ENCODE results near the gene FBP2. TPM values are rescaled to one million over a fixed set of nuclear protein-coding genes. Genes with fewer than 3 reads are reported as not detected.
"Not testable (repeated sequence)": the region's sequence is repeated elsewhere in the genome, so short reads cannot be mapped to it uniquely, and the experiment has no call there.

Gene FBP2
- total RNA-seq, 1 donor, result not detected

GRCh38 chr9:94567271-94567670 is 26.4 kb downstream of the FBP2 start:
- Histone ChIP-seq H3K79me2 (ENCODE audit: insufficient read depth, low read length) (no peaks in the 10 kb centered on the region), H3K27ac (ENCODE audit: low read depth, low read length) (no peak overlapping the region), H3K27me3 (ENCODE audit: insufficient read depth, low read length) (peaks cover 3% of the 10 kb centered on the region), H2AFZ (ENCODE audit: low read length) (no peak overlapping the region), H3K4me1 (ENCODE audit: insufficient read depth, low read length) (no peaks in the 10 kb centered on the region), H3K9me3 (ENCODE audit: low read depth, low read length) (no peaks in the 10 kb centered on the region), H3K4me2 (ENCODE audit: insufficient read depth, low read length) (no peak overlapping the region), H3K4me3 (ENCODE audit: insufficient read depth, low read length) (no peak overlapping the region), H3K36me3 (ENCODE audit: insufficient read depth, low read length) (no peaks in the 10 kb centered on the region), H4K20me1 (ENCODE audit: insufficient read depth, low read length) (no peaks in the 10 kb centered on the region)
- no peak for DNase-seq (ENCODE audit: insufficient read length, low spot score, missing footprints)
- TF ChIP-seq, protein P1, sequence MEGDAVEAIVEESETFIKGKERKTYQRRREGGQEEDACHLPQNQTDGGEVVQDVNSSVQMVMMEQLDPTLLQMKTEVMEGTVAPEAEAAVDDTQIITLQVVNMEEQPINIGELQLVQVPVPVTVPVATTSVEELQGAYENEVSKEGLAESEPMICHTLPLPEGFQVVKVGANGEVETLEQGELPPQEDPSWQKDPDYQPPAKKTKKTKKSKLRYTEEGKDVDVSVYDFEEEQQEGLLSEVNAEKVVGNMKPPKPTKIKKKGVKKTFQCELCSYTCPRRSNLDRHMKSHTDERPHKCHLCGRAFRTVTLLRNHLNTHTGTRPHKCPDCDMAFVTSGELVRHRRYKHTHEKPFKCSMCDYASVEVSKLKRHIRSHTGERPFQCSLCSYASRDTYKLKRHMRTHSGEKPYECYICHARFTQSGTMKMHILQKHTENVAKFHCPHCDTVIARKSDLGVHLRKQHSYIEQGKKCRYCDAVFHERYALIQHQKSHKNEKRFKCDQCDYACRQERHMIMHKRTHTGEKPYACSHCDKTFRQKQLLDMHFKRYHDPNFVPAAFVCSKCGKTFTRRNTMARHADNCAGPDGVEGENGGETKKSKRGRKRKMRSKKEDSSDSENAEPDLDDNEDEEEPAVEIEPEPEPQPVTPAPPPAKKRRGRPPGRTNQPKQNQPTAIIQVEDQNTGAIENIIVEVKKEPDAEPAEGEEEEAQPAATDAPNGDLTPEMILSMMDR (IDR thresholded peaks at IDR 0.05; ENCODE audit: extremely low read depth, low read depth, low read length), result no peak

- TF ChIP-seq, protein P1 (IDR thresholded peaks at IDR 0.05; ENCODE audit: extremely low read depth, low read depth, low read length), result no peak
- H2AFZ ChIP-seq (ENCODE audit: low read length), result no peak overlapping the region
- no peaks in the 10 kb centered on the region for H3K36me3 ChIP-seq (ENCODE audit: insufficient read depth, low read length)
- H3K4me3 ChIP-seq (ENCODE audit: insufficient read depth, low read length), result no peak overlapping the region
- H3K9me3 ChIP-seq (ENCODE audit: low read depth, low read length), result no peaks in the 10 kb centered on the region
- H3K79me2 ChIP-seq (ENCODE audit: insufficient read depth, low read length), result no peaks in the 10 kb centered on the region
- peaks cover 3% of the 10 kb centered on the region for H3K27me3 ChIP-seq (ENCODE audit: insufficient read depth, low read length)
- no peaks in the 10 kb centered on the region for H3K4me1 ChIP-seq (ENCODE audit: insufficient read depth, low read length)
- H4K20me1 ChIP-seq (ENCODE audit: insufficient read depth, low read length), result no peaks in the 10 kb centered on the region
- no peak overlapping the region for H3K4me2 ChIP-seq (ENCODE audit: insufficient read depth, low read length)
- H3K27ac ChIP-seq (ENCODE audit: low read depth, low read length), result no peak overlapping the region
- no peak for DNase-seq (ENCODE audit: insufficient read length, low spot score, missing footprints)
Measured at GRCh38 chr9:94566550-94566949, 27.1 kb downstream of the FBP2 start.

DNA sequence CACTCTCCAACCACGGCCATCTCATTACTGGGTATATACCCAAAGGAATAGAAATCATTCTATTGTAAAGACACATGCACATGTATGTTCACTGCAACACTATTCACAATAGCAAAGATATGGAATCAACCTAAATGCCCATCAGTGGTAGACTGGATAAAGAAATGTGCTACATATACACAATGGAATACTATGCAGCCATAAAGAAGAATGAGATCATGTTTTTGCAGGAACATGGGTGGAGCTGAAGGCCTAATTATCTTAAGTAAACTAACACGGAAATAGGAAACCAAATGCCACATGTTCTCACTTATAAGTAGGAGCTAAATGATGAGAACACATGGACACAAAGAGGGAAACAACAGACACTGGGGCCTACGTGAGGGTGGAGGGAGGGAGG is 29.3 kb downstream of the FBP2 start:
- H3K79me2 ChIP-seq (ENCODE audit: insufficient read depth, low read length); H3K4me1 ChIP-seq (ENCODE audit: insufficient read depth, low read length); DNase-seq (ENCODE audit: insufficient read length, low spot score, missing footprints); H4K20me1 ChIP-seq (ENCODE audit: insufficient read depth, low read length); H3K27me3 ChIP-seq (ENCODE audit: insufficient read depth, low read length); H2AFZ ChIP-seq (ENCODE audit: low read length); H3K9me3 ChIP-seq (ENCODE audit: low read depth, low read length); H3K36me3 ChIP-seq (ENCODE audit: insufficient read depth, low read length); H3K4me2 ChIP-seq (ENCODE audit: insufficient read depth, low read length); H3K4me3 ChIP-seq (ENCODE audit: insufficient read depth, low read length); H3K27ac ChIP-seq (ENCODE audit: low read depth, low read length): not testable (repeated sequence)

GRCh38 chr9:94563548-94563947 is 30.1 kb downstream of the FBP2 start:
- H3K79me2 ChIP-seq (ENCODE audit: insufficient read depth, low read length), result no peaks in the 10 kb centered on the region
- no peaks in the 10 kb centered on the region for H3K4me1 ChIP-seq (ENCODE audit: insufficient read depth, low read length)
- no peak overlapping the region for H2AFZ ChIP-seq (ENCODE audit: low read length)
- TF ChIP-seq, protein P1 (IDR thresholded peaks at IDR 0.05; ENCODE audit: extremely low read depth, low read depth, low read length), result no peak
- H4K20me1 ChIP-seq (ENCODE audit: insufficient read depth, low read length), result no peaks in the 10 kb centered on the region
- H3K9me3 ChIP-seq (ENCODE audit: low read depth, low read length), result no peaks in the 10 kb centered on the region
- H3K27me3 ChIP-seq (ENCODE audit: insufficient read depth, low read length), result no peaks in the 10 kb centered on the region
- no peak for DNase-seq (ENCODE audit: insufficient read length, low spot score, missing footprints)
- no peak overlapping the region for H3K27ac ChIP-seq (ENCODE audit: low read depth, low read length)
- H3K4me2 ChIP-seq (ENCODE audit: insufficient read depth, low read length), result no peak overlapping the region
- no peaks in the 10 kb centered on the region for H3K36me3 ChIP-seq (ENCODE audit: insufficient read depth, low read length)
- no peak overlapping the region for H3K4me3 ChIP-seq (ENCODE audit: insufficient read depth, low read length)

Measured in osteoblast (primary cell).